ENCODE results near the gene RIN3.

- TF ChIP-seq, protein P1, sequence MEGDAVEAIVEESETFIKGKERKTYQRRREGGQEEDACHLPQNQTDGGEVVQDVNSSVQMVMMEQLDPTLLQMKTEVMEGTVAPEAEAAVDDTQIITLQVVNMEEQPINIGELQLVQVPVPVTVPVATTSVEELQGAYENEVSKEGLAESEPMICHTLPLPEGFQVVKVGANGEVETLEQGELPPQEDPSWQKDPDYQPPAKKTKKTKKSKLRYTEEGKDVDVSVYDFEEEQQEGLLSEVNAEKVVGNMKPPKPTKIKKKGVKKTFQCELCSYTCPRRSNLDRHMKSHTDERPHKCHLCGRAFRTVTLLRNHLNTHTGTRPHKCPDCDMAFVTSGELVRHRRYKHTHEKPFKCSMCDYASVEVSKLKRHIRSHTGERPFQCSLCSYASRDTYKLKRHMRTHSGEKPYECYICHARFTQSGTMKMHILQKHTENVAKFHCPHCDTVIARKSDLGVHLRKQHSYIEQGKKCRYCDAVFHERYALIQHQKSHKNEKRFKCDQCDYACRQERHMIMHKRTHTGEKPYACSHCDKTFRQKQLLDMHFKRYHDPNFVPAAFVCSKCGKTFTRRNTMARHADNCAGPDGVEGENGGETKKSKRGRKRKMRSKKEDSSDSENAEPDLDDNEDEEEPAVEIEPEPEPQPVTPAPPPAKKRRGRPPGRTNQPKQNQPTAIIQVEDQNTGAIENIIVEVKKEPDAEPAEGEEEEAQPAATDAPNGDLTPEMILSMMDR (IDR thresholded peaks at IDR 0.05): no peak
- no peak for TF ChIP-seq POLR2A (IDR thresholded peaks at IDR 0.05)
Observed at GRCh38 chr14:92624764-92625163, 111.2 kb downstream of the RIN3 start.
